Duodenal mucosa (tissue), 2 donors: ENCODE measurements around the gene SEMA3D.

ENCODE experiments used
- H3K27ac ChIP-seq: one replicate; pipeline ENCODE4 v1.7.0; 2013; ENCODE audit warnings: low read depth, low read length
- H3K27me3 ChIP-seq, 2 donors: one replicate each; pipeline ENCODE4 v1.7.0; 2013; ENCODE audit warnings: low read length in 2 of 2, control low read depth in 1 of 2; ENCODE audit not compliant: insufficient read depth in 2 of 2, control insufficient read depth in 1 of 2
- H3K36me3 ChIP-seq, 2 donors: one replicate each; pipeline ENCODE4 v1.7.0; 2013; ENCODE audit warnings: low read length in 2 of 2, control low read depth in 1 of 2; ENCODE audit not compliant: insufficient read depth in 2 of 2, control insufficient read depth in 1 of 2
- H3K4me1 ChIP-seq, 2 donors: one replicate each; pipeline ENCODE4 v1.7.0; 2013; ENCODE audit warnings: low read length in 2 of 2, control low read depth in 1 of 2; ENCODE audit not compliant: insufficient read depth in 2 of 2, control insufficient read depth in 1 of 2
- H3K4me3 ChIP-seq, 2 donors: one replicate each; pipeline ENCODE4 v1.7.0; 2013; ENCODE audit warnings: low read length in 2 of 2, low read depth in 1 of 2
- H3K9ac ChIP-seq, 2 donors: one replicate each; pipeline ENCODE4 v1.7.0; 2013; ENCODE audit warnings: low read length in 2 of 2, low read depth in 1 of 2
- H3K9me3 ChIP-seq, 2 donors: one replicate each; pipeline ENCODE4 v1.7.0; 2013; ENCODE audit warnings: low read length in 2 of 2, control low read depth in 1 of 2; ENCODE audit not compliant: control insufficient read depth in 1 of 2

SEMA3D gene

GRCh38 chr7:85106719-85107118 lies 80.1 kb downstream of the SEMA3D start:
- Histone ChIP-seq H3K27me3 (no peaks in the 10 kb centered on the region), H3K4me1 (no peaks in the 10 kb centered on the region), H3K27ac (no peak overlapping the region), H3K9ac (no peak overlapping the region), H3K9me3 (no peaks in the 10 kb centered on the region), H3K4me3 (no peak overlapping the region), H3K36me3 (no peaks in the 10 kb centered on the region)

GRCh38 chr7:85104432-85105205 lies 82.2 kb downstream of the SEMA3D start:
- H3K27ac ChIP-seq, result no peak overlapping the region
- no peak overlapping the region for H3K4me3 ChIP-seq
- H3K4me1 ChIP-seq, result no peaks in the 10 kb centered on the region

GRCh38 chr7:85103962-85104361 lies 82.9 kb downstream of the SEMA3D start:
- H3K27ac ChIP-seq, result no peak overlapping the region
- H3K27me3 ChIP-seq, result no peaks in the 10 kb centered on the region
- no peak overlapping the region for H3K9ac ChIP-seq
- H3K9me3 ChIP-seq, result no peaks in the 10 kb centered on the region
- no peak overlapping the region for H3K4me3 ChIP-seq
- H3K36me3 ChIP-seq, result no peaks in the 10 kb centered on the region
- no peaks in the 10 kb centered on the region for H3K4me1 ChIP-seq

More at GRCh38 chr7:85104432-85105205, 82.2 kb downstream of the SEMA3D start:
- Histone ChIP-seq H3K9ac (no peak overlapping the region), H3K36me3 (no peaks in the 10 kb centered on the region), H3K27me3 (no peaks in the 10 kb centered on the region), H3K9me3 (no peaks in the 10 kb centered on the region)

- H3K27me3 ChIP-seq, result no peaks in the 10 kb centered on the region
- H3K9ac ChIP-seq, result no peak overlapping the region
- no peak overlapping the region for H3K4me3 ChIP-seq
- H3K4me1 ChIP-seq, result no peaks in the 10 kb centered on the region
- no peak overlapping the region for H3K27ac ChIP-seq
- H3K9me3 ChIP-seq, result no peaks in the 10 kb centered on the region
- H3K36me3 ChIP-seq, result no peaks in the 10 kb centered on the region
These were observed 83.5 kb downstream of the SEMA3D start for GRCh38 chr7:85103357-85103756.

- no peaks in the 10 kb centered on the region for H3K9me3 ChIP-seq
- H3K36me3 ChIP-seq, result no peaks in the 10 kb centered on the region
- no peaks in the 10 kb centered on the region for H3K4me1 ChIP-seq
- no peak overlapping the region for H3K4me3 ChIP-seq
- H3K9ac ChIP-seq, result no peak overlapping the region
- H3K27ac ChIP-seq, result no peak overlapping the region
- H3K27me3 ChIP-seq, result no peaks in the 10 kb centered on the region
These were observed 84.0 kb downstream of the SEMA3D start for GRCh38 chr7:85102813-85103350.

GRCh38 chr7:85101347-85101746 lies 85.5 kb downstream of the SEMA3D start:
- H3K27me3 ChIP-seq, result no peaks in the 10 kb centered on the region
- no peak overlapping the region for H3K27ac ChIP-seq
- no peak overlapping the region for H3K4me3 ChIP-seq
- H3K9me3 ChIP-seq, result no peaks in the 10 kb centered on the region
- H3K4me1 ChIP-seq, result no peaks in the 10 kb centered on the region
- no peaks in the 10 kb centered on the region for H3K36me3 ChIP-seq
- no peak overlapping the region for H3K9ac ChIP-seq

GRCh38 chr7:85097844-85098243 lies 89.0 kb downstream of the SEMA3D start:
- no peak overlapping the region for H3K27ac ChIP-seq
- no peaks in the 10 kb centered on the region for H3K27me3 ChIP-seq
- H3K4me3 ChIP-seq, result no peak overlapping the region
- no peak overlapping the region for H3K9ac ChIP-seq
- H3K36me3 ChIP-seq, result no peaks in the 10 kb centered on the region
- no peaks in the 10 kb centered on the region for H3K9me3 ChIP-seq
- no peaks in the 10 kb centered on the region for H3K4me1 ChIP-seq

- Histone ChIP-seq H3K27me3 (no peaks in the 10 kb centered on the region), H3K4me3 (no peak overlapping the region), H3K36me3 (no peaks in the 10 kb centered on the region), H3K27ac (no peak overlapping the region), H3K9ac (no peak overlapping the region), H3K4me1 (no peaks in the 10 kb centered on the region), H3K9me3 (no peaks in the 10 kb centered on the region)
These were observed 91.0 kb downstream of the SEMA3D start for GRCh38 chr7:85095806-85096205.

- H3K9ac ChIP-seq, result no peak overlapping the region
- no peaks in the 10 kb centered on the region for H3K27me3 ChIP-seq
- H3K36me3 ChIP-seq, result no peaks in the 10 kb centered on the region
- H3K9me3 ChIP-seq, result no peaks in the 10 kb centered on the region
- no peak overlapping the region for H3K4me3 ChIP-seq
- H3K27ac ChIP-seq, result no peak overlapping the region
- H3K4me1 ChIP-seq, result no peaks in the 10 kb centered on the region
These were observed 91.5 kb downstream of the SEMA3D start for GRCh38 chr7:85095366-85095765.

GRCh38 chr7:85094046-85094725 lies 92.7 kb downstream of the SEMA3D start:
- H3K9ac ChIP-seq, result no peak overlapping the region
- no peaks in the 10 kb centered on the region for H3K4me1 ChIP-seq
- no peaks in the 10 kb centered on the region for H3K9me3 ChIP-seq
- no peak overlapping the region for H3K4me3 ChIP-seq
- H3K36me3 ChIP-seq, result no peaks in the 10 kb centered on the region
- H3K27me3 ChIP-seq, result no peaks in the 10 kb centered on the region
- no peak overlapping the region for H3K27ac ChIP-seq
